Lung (tissue), 12 donors: ENCODE results near the gene KLK5. TPM values are rescaled to one million over a fixed set of nuclear protein-coding genes. Genes with fewer than 3 reads are reported as not detected.

Experiments used
- ATAC-seq: fragments of 200-7000 bp; cut with Tn5 transposase; one replicate; pipeline ENCODE4 v1.9.1; 2020; ENCODE audit warnings: moderate number of reproducible peaks; ENCODE audit not compliant: insufficient read depth, low FRiP score
- DNase-seq, 3 donors: peaks; one replicate each; pipeline ENCODE4 v3.0.0-alpha.2; 2013 to 2017
- H3K27ac ChIP-seq, 2 donors: one replicate each; pipeline ENCODE4 v1.5.1; 2013; ENCODE audit warnings: mild to moderate bottlenecking in 2 of 2, moderate library complexity in 2 of 2, control low read depth in 1 of 2, inconsistent platforms in 1 of 2, low read depth in 1 of 2, low read length in 1 of 2
- H3K27me3 ChIP-seq, 3 donors: one replicate each; pipeline ENCODE4 v1.5.1; 2013; ENCODE audit warnings: low read length in 2 of 3; ENCODE audit not compliant: control insufficient read depth in 3 of 3, insufficient read depth in 3 of 3
- H3K36me3 ChIP-seq, 4 donors: one replicate each; pipeline ENCODE4 v1.5.1; 2013; ENCODE audit warnings: low read length in 4 of 4, mild to moderate bottlenecking in 1 of 4, moderate library complexity in 1 of 4; ENCODE audit not compliant: control insufficient read depth in 4 of 4, insufficient read depth in 4 of 4
- H3K4me1 ChIP-seq, 5 donors: one replicate each; pipeline ENCODE4 v1.5.1; 2013; ENCODE audit warnings: low read length in 5 of 5, mild to moderate bottlenecking in 2 of 5, moderate library complexity in 1 of 5; ENCODE audit not compliant: control insufficient read depth in 5 of 5, insufficient read depth in 5 of 5
- H3K4me3 ChIP-seq: one replicate; pipeline ENCODE4 v1.5.1; 2013; ENCODE audit warnings: mild to moderate bottlenecking, control low read depth, moderate library complexity
- H3K9ac ChIP-seq, 2 donors: one replicate each; pipeline ENCODE4 v1.5.1; 2013; ENCODE audit warnings: low read length in 2 of 2, control low read depth in 1 of 2; ENCODE audit not compliant: insufficient read depth in 1 of 2
- H3K9me3 ChIP-seq, 4 donors: one replicate each; pipeline ENCODE4 v1.5.1; 2013; ENCODE audit warnings: low read length in 3 of 4, mild to moderate bottlenecking in 1 of 4, moderate library complexity in 1 of 4; ENCODE audit not compliant: control insufficient read depth in 4 of 4, insufficient read depth in 3 of 4
- WGBS, 2 donors: extraction: QIAGEN DNeasy Blood & Tissue Kit; methylation state at CpG; one replicate each; pipeline ENCODE4 v1.1.7; 2013; 5-methylcytosine and 5-hydroxymethylcytosine counted together
- polyA plus RNA-seq, 2 donors: library from polyadenylated mRNA; stranded (reverse); fragments of 200-250 nt; gene quantifications; one replicate each; pipeline ENCODE4 v1.2.1, GENCODE V29; 2013
- total RNA-seq, 2 donors: library from RNA; depleted of rRNA in 1 of 2; stranded (reverse); fragments of >200 nt in 1 of 2; gene quantifications; one replicate each; pipeline ENCODE4 v1.2.1, GENCODE V29; 2014 to 2021
- TF ChIP-seq, protein P1 (sequence below): IDR thresholded peaks from 2 replicates; pipeline ENCODE4 v1.5.1; 2012; ENCODE audit warnings: mild to moderate bottlenecking; ENCODE audit errors: control extremely low read depth, extremely low read depth
- donor health status: control.
- donor health status: control.
- donor health status: Bipolar disorder and iron deficiency.
- donor health status: healthy.
- donor health status: DM: yes; HTN: yes; CAD: no.

Gene KLK5
- total and polyA plus RNA-seq, 4 donors = 0.06 to 0.60 TPM; not detected in 2

DNA sequence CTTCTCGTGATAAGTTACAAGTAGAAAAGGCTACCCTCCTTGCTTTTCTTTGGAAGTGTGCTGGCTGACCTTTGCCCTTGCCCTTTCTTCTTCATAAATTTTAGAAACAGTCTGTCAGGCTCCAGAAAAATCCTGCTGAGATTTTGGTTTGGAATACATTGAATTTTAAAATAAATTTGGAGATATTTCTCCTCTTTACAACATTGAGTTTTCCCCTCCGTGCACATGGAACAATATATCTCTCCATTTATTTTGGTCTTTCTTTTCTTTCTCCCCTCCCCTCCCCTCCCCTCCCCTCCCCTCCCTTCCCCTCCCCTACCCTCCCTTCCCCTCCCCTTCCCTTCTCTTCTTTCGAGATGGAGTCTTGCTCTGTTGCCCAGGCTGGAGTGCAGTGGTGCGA, 50.2 kb downstream of the KLK5 start:
- TF ChIP-seq, protein P1, sequence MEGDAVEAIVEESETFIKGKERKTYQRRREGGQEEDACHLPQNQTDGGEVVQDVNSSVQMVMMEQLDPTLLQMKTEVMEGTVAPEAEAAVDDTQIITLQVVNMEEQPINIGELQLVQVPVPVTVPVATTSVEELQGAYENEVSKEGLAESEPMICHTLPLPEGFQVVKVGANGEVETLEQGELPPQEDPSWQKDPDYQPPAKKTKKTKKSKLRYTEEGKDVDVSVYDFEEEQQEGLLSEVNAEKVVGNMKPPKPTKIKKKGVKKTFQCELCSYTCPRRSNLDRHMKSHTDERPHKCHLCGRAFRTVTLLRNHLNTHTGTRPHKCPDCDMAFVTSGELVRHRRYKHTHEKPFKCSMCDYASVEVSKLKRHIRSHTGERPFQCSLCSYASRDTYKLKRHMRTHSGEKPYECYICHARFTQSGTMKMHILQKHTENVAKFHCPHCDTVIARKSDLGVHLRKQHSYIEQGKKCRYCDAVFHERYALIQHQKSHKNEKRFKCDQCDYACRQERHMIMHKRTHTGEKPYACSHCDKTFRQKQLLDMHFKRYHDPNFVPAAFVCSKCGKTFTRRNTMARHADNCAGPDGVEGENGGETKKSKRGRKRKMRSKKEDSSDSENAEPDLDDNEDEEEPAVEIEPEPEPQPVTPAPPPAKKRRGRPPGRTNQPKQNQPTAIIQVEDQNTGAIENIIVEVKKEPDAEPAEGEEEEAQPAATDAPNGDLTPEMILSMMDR = no peak
- ATAC-seq (no peak), DNase-seq (no peak)
- Histone ChIP-seq H3K36me3 (no peaks in the 10 kb centered on the region), H3K27ac (no peak overlapping the region), H3K4me3 (no peak overlapping the region), H3K9ac (no peak overlapping the region), H3K27me3 (peaks cover 0 to 9% (median 5%) of the 10 kb centered on the region in 3 donors), H3K9me3 (no peaks in the 10 kb centered on the region), H3K4me1 (no peaks in the 10 kb centered on the region)
- WGBS, 2 donors = 55 to 66% methylated on average over 2 to 3 of the region's 4 CpGs

DNA sequence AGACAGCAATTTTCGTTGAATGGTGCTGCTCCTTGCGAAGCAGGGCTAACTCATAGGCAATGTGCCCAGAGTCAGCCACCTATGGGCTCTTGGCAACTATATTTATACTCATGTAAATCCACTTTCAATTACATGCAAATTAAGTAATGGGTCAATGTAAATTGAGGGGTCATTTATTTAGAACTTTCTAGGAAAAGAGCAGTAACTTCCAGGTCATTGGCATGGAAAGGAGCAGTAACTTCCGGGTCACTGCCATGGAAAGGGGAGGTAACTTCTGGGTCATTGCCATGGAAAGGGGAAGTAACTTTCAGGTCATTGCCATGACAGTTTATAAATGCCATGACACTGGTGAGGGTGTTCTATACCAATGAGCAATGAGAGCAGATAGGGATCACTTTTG, 53.3 kb downstream of the KLK5 start:
- Histone ChIP-seq H3K36me3 (no peaks in the 10 kb centered on the region), H3K27me3 (peaks cover 0 to 2% (median 0%) of the 10 kb centered on the region in 3 donors), H3K9ac (no peak overlapping the region), H3K9me3 (no peaks in the 10 kb centered on the region), H3K4me1 (no peaks in the 10 kb centered on the region), H3K27ac (no peak overlapping the region), H3K4me3 (no peak overlapping the region)
- DNase-seq (no peak), ATAC-seq (no peak)
- WGBS, 2 donors = 83 to 93% methylated on average over 3 of the region's 3 CpGs
- TF ChIP-seq, protein P1 = no peak

DNA sequence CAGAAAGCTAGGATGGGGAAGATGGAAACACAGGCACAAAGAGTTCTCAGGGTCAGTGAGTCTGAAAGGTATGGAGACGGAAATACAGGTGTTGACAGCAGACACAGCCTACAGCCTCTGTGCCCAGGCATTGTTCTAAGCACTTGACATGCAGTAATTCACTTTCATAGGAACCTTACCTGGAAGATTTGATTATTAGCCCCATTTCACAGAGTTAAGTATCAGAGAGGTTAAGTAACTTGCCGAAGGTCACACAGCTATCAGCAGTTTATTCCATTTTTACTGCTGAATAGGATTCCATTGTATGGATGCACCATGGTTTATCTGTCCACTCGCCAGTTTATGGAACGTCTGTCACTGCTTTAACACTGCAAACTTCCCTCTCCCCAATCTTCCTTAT, 54.8 kb downstream of the KLK5 start:
- 78 to 84% methylated on average over 4 of the region's 4 CpGs for WGBS, 2 donors
- H3K4me1 ChIP-seq = no peaks in the 10 kb centered on the region
- no peaks in the 10 kb centered on the region for H3K36me3 ChIP-seq
- no peak overlapping the region for H3K27ac ChIP-seq
- no peak overlapping the region for H3K4me3 ChIP-seq
- TF ChIP-seq, protein P1 = no peak
- no peak for DNase-seq
- no peak for ATAC-seq
- H3K27me3 ChIP-seq = peaks cover 0 to 2% (median 0%) of the 10 kb centered on the region in 3 donors
- no peaks in the 10 kb centered on the region for H3K9me3 ChIP-seq
- no peak overlapping the region for H3K9ac ChIP-seq

DNA sequence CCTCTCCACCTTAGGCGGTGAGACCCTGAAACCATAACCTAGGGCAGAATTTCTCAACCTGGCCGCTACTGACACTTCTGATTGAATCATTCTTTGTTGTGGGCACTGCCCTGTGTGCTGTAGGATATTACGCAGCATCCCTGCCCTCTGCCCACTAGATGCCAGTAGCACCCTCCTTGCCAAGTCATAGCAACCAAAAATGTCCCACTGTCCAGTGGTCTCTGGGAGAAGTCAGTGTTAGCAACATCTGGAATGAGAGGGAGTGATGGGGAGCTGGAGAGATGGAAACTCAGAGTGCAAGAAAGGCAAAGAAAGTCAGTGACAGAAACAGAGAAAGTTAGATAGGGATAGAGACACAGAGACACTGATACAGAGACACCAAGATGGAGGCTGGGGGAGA, 55.2 kb downstream of the KLK5 start:
- ATAC-seq = no peak
- WGBS, 2 donors = 74 to 88% methylated on average over 3 of the region's 3 CpGs
- DNase-seq = no peak
- Histone ChIP-seq H3K27ac (no peak overlapping the region), H3K4me3 (no peak overlapping the region), H3K36me3 (no peaks in the 10 kb centered on the region), H3K27me3 (peaks cover 0 to 2% (median 0%) of the 10 kb centered on the region in 3 donors), H3K9ac (no peak overlapping the region), H3K4me1 (no peaks in the 10 kb centered on the region), H3K9me3 (no peaks in the 10 kb centered on the region)
- TF ChIP-seq, protein P1 = no peak
